Stimulated activated CD4-positive, alpha-beta T cell treated with anti-CD3 and anti-CD28 coated beads, Interleukin-1b, Interleukin-23, amount 100 ng/mL, for 24 hours (primary cell): ENCODE measurements around the gene DENND2A.
"Not testable (repeated sequence)": the region's sequence is repeated elsewhere in the genome, so short reads cannot be mapped to it uniquely, and the experiment has no call there.

ENCODE experiments used
- DNase-seq, 4 experiments: peaks; one replicate each; pipeline ENCODE4 v3.0.0-alpha.2; 2020; ENCODE audit warnings: low read depth in 4 of 4, low spot score in 1 of 4

The DENND2A gene

GRCh38 chr7:140592964-140593671 is 47.5 kb downstream of the DENND2A start:
- no peak for DNase-seq

GRCh38 chr7:140591180-140591902 is 49.3 kb downstream of the DENND2A start:
- no peak for DNase-seq

DNA sequence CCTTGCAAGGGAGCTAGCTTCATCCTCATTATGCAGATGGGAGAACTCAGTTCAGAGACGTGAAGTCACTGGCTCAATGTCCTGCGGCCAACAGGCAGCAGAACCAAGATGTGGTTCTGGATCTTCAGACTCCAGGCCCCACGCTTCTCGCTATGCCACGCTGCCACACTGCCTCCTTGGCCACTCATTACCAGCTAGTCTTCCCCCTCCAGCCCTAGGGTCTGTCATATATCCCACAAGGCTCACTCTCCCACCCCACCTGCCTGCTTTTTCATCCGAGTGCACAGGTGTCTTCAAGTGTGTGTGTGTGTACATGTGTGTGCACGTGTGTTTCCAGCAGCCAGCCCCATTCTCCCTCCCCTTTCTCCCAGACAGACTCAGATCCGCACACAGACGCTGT is 53.4 kb downstream of the DENND2A start:
- DNase-seq: no peak

DNA sequence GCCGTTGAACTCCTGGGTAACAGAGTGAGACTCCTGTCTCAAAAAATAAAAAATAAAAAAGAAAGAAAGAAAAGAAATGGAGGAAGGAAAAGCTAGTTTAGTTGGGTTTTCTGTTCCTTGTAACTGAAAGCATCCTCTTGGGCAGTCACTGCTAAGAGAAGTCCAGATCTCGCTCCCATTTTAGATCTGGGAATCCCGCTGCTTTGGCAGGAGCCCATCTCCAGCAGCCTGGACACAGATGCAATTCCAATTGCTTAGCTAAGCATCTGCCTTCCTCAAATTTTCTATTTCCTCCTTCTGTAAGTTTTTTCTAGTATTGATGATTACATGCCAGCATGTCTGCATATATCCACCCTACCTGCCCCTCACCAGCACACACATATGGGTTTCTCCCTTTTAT is 54.1 kb downstream of the DENND2A start:
- no peak for DNase-seq

- no peak for DNase-seq
These were observed 55.3 kb downstream of the DENND2A start for GRCh38 chr7:140585333-140585732.

DNA sequence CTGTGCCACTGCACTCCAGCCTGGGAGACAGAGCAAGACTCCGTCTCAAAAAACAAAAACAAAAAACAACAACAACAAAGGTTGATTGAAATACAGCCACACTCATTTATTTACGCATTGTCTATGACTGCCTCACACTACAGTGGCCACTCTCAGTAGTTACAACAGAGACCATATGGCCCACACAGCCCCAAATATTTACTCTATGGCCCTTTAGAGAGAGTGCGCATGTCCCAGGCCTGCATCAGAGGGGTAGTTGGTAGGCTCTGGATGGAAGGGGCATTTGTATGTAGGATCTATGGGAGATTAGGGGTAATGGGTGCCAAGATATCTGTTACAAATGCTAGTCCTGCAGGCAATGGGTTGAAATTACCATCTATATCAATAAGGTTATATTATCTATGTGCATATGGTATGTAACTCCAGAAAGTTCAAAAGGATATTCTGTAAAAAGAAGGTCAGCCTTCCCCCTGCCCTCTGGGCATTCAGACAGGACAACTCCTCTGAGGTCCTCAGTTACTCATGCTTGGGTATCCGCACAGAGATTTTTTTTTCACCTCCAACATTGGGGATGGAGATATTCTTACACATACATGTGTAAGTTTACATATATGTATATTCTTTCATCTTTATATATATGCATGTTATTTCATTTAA is 56.3 kb downstream of the DENND2A start:
- DNase-seq: no peak

GRCh38 chr7:140581411-140581810 is 59.2 kb downstream of the DENND2A start:
- DNase-seq: no peak

GRCh38 chr7:140577651-140578050 is 63.0 kb downstream of the DENND2A start:
- DNase-seq: no peak

GRCh38 chr7:140576589-140576988 is 64.0 kb downstream of the DENND2A start:
- no peak for DNase-seq

- no peak for DNase-seq
These were observed 69.0 kb downstream of the DENND2A start for GRCh38 chr7:140571538-140572122.

DNA sequence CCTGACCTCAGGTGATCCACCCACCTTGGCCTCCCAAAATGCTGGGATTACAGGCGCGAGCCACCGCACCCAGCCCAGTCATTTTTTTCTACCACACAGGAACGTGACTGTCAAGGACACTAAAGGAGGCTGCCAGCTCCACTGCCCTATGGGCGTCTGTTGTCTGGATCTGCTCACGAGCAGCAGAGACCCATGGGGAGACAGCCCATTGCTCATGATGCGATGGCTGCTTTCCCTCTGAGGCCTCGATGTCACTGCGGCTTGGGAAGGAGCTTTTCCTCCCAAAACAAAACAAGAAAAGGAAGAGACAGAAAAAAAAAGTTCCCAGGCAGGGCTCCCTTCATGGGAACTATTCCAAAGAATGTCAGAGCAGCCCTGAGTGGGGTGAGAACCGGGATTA is 70.5 kb downstream of the DENND2A start:
- no peak for DNase-seq

- DNase-seq: no peak
These were observed 72.4 kb downstream of the DENND2A start for GRCh38 chr7:140568021-140568813.

GRCh38 chr7:140566186-140566585 is 74.4 kb downstream of the DENND2A start:
- not testable (repeated sequence) for DNase-seq

DNA sequence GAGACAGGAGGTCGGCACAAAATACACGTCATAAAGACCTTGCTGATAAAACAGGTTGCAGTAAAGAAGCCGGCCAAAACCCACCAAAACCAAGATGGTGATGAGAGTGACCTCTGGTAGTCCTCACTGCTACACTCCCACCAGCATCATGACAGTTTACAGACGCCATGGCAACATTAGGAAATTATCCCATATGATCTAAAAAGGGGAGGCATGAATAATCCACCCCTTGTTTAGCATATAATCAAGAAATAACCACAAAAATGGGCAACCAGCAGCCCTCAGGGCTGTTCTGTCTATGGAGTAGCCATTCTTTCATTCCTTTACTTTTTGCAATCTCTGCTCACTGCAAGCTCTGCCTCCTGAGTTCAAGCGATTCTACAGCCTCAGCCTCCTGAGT is 74.9 kb downstream of the DENND2A start:
- not testable (repeated sequence) for DNase-seq

- DNase-seq: no peak
These were observed 76.0 kb downstream of the DENND2A start for GRCh38 chr7:140564643-140565042.

DNA sequence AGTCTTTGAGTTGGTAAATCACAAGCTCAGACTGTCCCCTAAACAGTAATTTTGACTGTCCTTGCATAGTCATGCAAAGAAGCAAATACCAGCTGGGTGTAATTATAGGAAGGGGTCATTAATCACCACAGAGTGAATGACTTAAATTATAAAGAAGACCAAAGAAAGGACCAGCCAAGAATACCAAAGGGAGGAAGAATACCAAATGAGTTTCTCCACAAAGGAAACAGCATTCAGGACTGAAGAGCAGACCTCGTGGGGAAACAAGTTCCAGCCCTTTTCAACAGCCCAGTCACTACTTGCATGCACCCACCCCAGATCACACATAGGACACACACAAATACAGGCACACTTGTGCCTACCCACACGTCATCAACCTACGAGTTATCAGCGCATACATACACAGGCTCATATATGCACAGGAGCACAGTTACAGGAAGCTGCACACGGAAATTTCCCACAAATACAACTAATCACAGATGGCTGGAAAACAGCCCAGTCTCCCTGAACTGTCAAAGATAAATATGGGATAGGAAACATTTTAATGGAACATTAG is 77.6 kb downstream of the DENND2A start:
- DNase-seq: no peak

DNA sequence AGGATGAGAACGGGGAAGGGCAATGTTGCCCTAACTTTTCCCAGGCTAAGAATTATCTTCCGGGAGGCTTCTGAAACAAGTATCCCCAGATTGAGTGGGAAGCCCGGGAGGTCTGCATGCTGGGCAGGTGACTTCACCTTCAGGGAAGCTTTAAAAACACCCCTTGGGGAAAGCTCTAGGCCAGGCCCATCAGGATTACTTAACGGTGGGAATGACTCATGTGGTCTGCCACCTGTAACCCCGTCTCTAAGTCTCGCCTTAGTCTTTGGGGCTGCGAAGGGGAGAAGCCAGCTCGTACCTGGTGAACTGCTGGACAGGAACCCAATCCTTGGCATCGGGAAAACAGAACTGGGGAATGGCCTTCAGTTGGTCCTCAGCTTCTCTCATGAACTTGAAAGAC is 81.2 kb downstream of the DENND2A start:
- DNase-seq: no peak

- DNase-seq: no peak
These were observed 82.6 kb downstream of the DENND2A start for GRCh38 chr7:140557809-140558518.

DNA sequence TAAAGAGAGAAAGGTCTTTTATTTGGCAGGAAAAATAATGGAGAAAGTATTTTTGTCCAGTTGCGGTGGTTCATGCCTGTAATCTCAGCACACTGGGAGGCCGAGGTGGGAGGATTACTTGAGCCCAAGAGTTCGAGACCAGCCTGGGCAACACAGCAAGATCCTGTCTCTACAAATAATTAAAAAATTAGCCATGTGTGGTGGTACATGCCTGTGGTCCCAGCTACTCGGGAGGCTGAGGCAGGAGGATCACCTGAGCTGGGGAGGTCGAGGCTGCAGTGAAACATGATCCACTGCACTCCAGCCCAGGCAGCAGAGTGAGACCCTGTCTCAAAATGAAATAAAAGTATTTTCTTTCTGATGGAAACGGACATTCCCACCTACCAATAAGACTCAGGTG is 83.5 kb downstream of the DENND2A start:
- DNase-seq: no peak

GRCh38 chr7:140553236-140553635 is 87.4 kb downstream of the DENND2A start:
- not testable (repeated sequence) for DNase-seq
